GM12878 (cell line): Measurements from ENCODE around the gene PGAM2. TPM values are rescaled to one million over a fixed set of nuclear protein-coding genes. Genes with fewer than 3 reads are reported as not detected.

Source experiments
- BMI1 ChIP-seq: fragments of 450-650 bp; IDR thresholded peaks from 2 replicates; pipeline ENCODE4 v1.6.1; 2016; ENCODE audit warnings: mild to moderate bottlenecking, moderate library complexity, borderline replicate concordance
- CHD4 ChIP-seq: fragments of 200-600 bp; sonication (generic); IDR thresholded peaks from 2 replicates; pipeline ENCODE4 v1.6.1; 2016; ENCODE audit warnings: mild to moderate bottlenecking
- CREM ChIP-seq: IDR thresholded peaks from 2 replicates; pipeline ENCODE4 v1.6.1; 2014; ENCODE audit warnings: antibody characterized with exemption, low read depth
- EED ChIP-seq: sonication (generic); IDR thresholded peaks from 2 replicates; pipeline ENCODE4 v1.6.1; 2016; ENCODE audit warnings: antibody characterized with exemption, low read depth
- EGR1 ChIP-seq, 2 experiments: IDR thresholded peaks; 1 replicate in 1 of 2; 2 replicates in 1 of 2; pipeline ENCODE4 v1.6.1; 2011 to 2012; ENCODE audit warnings: low read depth in 2 of 2, low read length in 2 of 2, borderline replicate concordance in 1 of 2, mild to moderate bottlenecking in 1 of 2, moderate library complexity in 1 of 2
- FOXM1 ChIP-seq: IDR thresholded peaks from 2 replicates; pipeline ENCODE4 v1.6.1; 2012; ENCODE audit warnings: low read depth, mild to moderate bottlenecking, inconsistent platforms, low read length, moderate library complexity
- GATAD2B ChIP-seq: fragments of 450-650 bp; conservative IDR thresholded peaks from 2 replicates; pipeline ENCODE4 v1.6.1; 2017; ENCODE audit warnings: low read depth, mild to moderate bottlenecking, moderate library complexity
- IKZF1 ChIP-seq: fragments of 450-650 bp; conservative IDR thresholded peaks from 2 replicates; pipeline ENCODE4 v1.6.1; 2017; ENCODE audit warnings: antibody characterized with exemption, mild to moderate bottlenecking
- IKZF2 ChIP-seq, 2 experiments: fragments of 450-650 bp; IDR thresholded peaks; 2 replicates each; pipeline ENCODE4 v1.6.1; 2017; ENCODE audit warnings: mild to moderate bottlenecking in 2 of 2, moderate library complexity in 2 of 2
- MEF2B ChIP-seq: fragments of 450-650 bp; IDR thresholded peaks from 2 replicates; pipeline ENCODE4 v1.6.1; 2018; ENCODE audit warnings: mild to moderate bottlenecking, moderate library complexity; ENCODE audit not compliant: partially characterized antibody, poor library complexity, severe bottlenecking
- MTA2 ChIP-seq: fragments of 450-650 bp; IDR thresholded peaks from 2 replicates; pipeline ENCODE4 v1.6.1; 2016; ENCODE audit warnings: low read depth, mild to moderate bottlenecking, moderate library complexity
- MYC ChIP-seq: IDR thresholded peaks from 2 replicates; pipeline ENCODE4 v1.6.1; 2011; ENCODE audit warnings: mild to moderate bottlenecking, low read length, moderate library complexity, inconsistent platforms; ENCODE audit not compliant: insufficient read depth, insufficient replicate concordance, insufficient read length, severe bottlenecking
- NR2F1 ChIP-seq: fragments of 450-650 bp; conservative IDR thresholded peaks from 2 replicates; pipeline ENCODE4 v1.6.1; 2017; ENCODE audit warnings: mild to moderate bottlenecking
- NRF1 ChIP-seq: conservative IDR thresholded peaks from 2 replicates; pipeline ENCODE4 v1.6.1; 2011; ENCODE audit warnings: mild to moderate bottlenecking, low read depth, low read length, improper control_type of control experiment
- POU2F2 ChIP-seq: IDR thresholded peaks from 3 replicates; pipeline ENCODE4 v1.6.1; 2011; ENCODE audit warnings: low read depth, mild to moderate bottlenecking, low read length, borderline replicate concordance
- RUNX3 ChIP-seq: IDR thresholded peaks from 2 replicates; pipeline ENCODE4 v1.6.1; 2012; ENCODE audit warnings: low read length, inconsistent platforms
- SREBF1 ChIP-seq: IDR thresholded peaks from 2 replicates; pipeline ENCODE4 v1.6.1; 2012; ENCODE audit warnings: mild to moderate bottlenecking, low read length
- SREBF2 ChIP-seq: IDR thresholded peaks from 2 replicates; pipeline ENCODE4 v1.6.1; 2012; ENCODE audit warnings: mild to moderate bottlenecking, low read length
- TCF3 ChIP-seq: IDR thresholded peaks from 2 replicates; pipeline ENCODE4 v1.6.1; 2012; ENCODE audit warnings: low read depth, mild to moderate bottlenecking, low read length, borderline replicate concordance; ENCODE audit not compliant: insufficient read depth
- TCF7 ChIP-seq: IDR thresholded peaks from 2 replicates; pipeline ENCODE4 v1.6.1; 2014; ENCODE audit warnings: antibody characterized with exemption, borderline replicate concordance
- ZNF217 ChIP-seq: fragments of 450-650 bp; IDR thresholded peaks from 2 replicates; pipeline ENCODE4 v1.6.1; 2017; ENCODE audit warnings: antibody characterized with exemption, mild to moderate bottlenecking
- polyA plus RNA-seq, 11 experiments: library from polyadenylated mRNA; depleted of rRNA in 4 of 11; unstranded in 6 of 11; stranded (reverse) in 5 of 11; fragments of >200 nt; fragmentation: Nextera tagmentation in 4 of 11; fragmentation: Illumina TruSeq in 1 of 11; extraction: Ambion mirVana in 4 of 11; extraction: Trizol in 1 of 11; gene quantifications; 1 replicate in 1 of 11; 2 replicates in 10 of 11; pipeline versions ENCODE4 v1.2.1 to v1.2.3, GENCODE V29; 2011 to 2016; ENCODE audit warnings: inconsistent platforms in 2 of 11, missing spikeins in 2 of 11, low read depth in 1 of 11
- total RNA-seq, 4 experiments: library from RNA; depleted of rRNA in 3 of 4; stranded (reverse); fragments of >200 nt in 3 of 4; fragmentation: Illumina TruSeq in 1 of 4; extraction: Trizol in 1 of 4; gene quantifications; 2 replicates each; pipeline versions ENCODE4 v1.2.1 to v1.2.3, GENCODE V29; 2013 to 2021
- TF ChIP-seq, protein P1 (sequence below): fragments of 450-650 bp; IDR thresholded peaks from 2 replicates; pipeline ENCODE4 v1.6.1; 2017; ENCODE audit warnings: mild to moderate bottlenecking, moderate library complexity
- TF ChIP-seq, protein P2 (sequence below): IDR thresholded peaks from 2 replicates; pipeline ENCODE4 v1.6.1; 2012; ENCODE audit warnings: mild to moderate bottlenecking, low read depth, low read length

Gene PGAM2
- total and polyA plus RNA-seq, 10 of the 15 experiments (the other 5 are each of a cell fraction or from before 2014, with no cell fraction given): not detected

DNA sequence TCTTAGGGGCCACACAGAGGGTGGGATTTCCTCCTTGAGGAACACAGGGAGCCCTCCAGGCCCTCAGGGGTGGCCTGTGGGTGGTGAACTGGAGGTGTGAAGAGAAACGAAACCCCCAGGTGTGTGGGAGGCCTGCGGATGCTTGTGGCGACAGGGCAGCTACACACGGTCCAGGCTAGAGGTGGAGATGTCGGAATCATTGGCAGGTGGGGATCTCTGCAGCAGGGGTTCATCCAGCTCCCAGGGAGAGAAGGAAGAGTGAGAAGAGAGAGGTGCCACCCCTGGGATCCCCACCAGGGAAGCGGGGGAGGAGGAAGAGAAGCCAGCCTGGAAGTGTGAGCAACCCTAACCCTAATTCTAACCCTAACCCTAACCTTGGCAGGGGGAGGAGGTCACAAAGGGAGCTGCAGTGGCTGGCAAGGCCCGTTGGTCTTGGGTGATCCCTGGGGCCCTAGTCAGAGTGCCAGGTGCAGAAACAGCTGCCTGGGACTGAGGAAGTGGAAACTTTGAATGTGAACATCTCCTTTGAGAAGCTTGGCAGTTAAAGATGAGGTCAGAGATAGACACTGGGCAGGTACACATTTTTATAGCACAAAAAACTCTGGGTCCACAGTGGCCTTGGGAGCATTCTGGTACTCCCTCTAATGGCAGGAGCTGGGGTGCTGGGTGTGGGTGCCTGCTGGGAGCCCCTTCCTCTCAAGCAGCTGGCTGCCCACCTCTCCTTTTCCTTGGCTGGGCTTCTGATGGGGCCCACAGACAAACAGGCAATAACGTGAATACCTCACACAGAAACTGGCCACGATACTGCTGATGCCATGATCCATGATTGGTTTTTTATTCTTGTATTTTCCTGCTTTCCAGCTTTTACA lies 31.9 kb upstream of the PGAM2 start (continued):
- TF ChIP-seq SREBF2 (no peak), BMI1 (no peak), ZNF217 (0 out of 2 replicates have a peak, but pooled peaks have one; percentile 19), MYC (no peak), RUNX3 (peak; percentile 58), CREM (no peak), POU2F2 (no peak), TCF7 (no peak), IKZF1 (peak; percentile 75), CHD4 (no peak), MTA2 (peak; percentile 52), GATAD2B (no peak), FOXM1 (no peak), EED (no peak), IKZF2 (IDR thresholded peaks at IDR 0.05) (peak; percentile 47 to 69; a peak in 3 of 4 replicates), NRF1 (no peak), EGR1 (IDR thresholded peaks at IDR 0.05; ENCODE audit: borderline replicate concordance in 1 of 2, low read depth in 2 of 2, low read length in 2 of 2) (peak in 1 of 2 experiments; percentile 51; a peak in 1 of 3 replicates), NR2F1 (peak; percentile 85), MEF2B (peak; percentile 44), TCF3 (peak; percentile 76; the same call in 1 of the 2 replicates), SREBF1 (no peak)
- TF ChIP-seq, protein P1, sequence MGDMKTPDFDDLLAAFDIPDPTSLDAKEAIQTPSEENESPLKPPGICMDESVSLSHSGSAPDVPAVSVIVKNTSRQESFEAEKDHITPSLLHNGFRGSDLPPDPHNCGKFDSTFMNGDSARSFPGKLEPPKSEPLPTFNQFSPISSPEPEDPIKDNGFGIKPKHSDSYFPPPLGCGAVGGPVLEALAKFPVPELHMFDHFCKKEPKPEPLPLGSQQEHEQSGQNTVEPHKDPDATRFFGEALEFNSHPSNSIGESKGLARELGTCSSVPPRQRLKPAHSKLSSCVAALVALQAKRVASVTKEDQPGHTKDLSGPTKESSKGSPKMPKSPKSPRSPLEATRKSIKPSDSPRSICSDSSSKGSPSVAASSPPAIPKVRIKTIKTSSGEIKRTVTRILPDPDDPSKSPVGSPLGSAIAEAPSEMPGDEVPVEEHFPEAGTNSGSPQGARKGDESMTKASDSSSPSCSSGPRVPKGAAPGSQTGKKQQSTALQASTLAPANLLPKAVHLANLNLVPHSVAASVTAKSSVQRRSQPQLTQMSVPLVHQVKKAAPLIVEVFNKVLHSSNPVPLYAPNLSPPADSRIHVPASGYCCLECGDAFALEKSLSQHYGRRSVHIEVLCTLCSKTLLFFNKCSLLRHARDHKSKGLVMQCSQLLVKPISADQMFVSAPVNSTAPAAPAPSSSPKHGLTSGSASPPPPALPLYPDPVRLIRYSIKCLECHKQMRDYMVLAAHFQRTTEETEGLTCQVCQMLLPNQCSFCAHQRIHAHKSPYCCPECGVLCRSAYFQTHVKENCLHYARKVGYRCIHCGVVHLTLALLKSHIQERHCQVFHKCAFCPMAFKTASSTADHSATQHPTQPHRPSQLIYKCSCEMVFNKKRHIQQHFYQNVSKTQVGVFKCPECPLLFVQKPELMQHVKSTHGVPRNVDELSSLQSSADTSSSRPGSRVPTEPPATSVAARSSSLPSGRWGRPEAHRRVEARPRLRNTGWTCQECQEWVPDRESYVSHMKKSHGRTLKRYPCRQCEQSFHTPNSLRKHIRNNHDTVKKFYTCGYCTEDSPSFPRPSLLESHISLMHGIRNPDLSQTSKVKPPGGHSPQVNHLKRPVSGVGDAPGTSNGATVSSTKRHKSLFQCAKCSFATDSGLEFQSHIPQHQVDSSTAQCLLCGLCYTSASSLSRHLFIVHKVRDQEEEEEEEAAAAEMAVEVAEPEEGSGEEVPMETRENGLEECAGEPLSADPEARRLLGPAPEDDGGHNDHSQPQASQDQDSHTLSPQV: no peak
- TF ChIP-seq, protein P2, sequence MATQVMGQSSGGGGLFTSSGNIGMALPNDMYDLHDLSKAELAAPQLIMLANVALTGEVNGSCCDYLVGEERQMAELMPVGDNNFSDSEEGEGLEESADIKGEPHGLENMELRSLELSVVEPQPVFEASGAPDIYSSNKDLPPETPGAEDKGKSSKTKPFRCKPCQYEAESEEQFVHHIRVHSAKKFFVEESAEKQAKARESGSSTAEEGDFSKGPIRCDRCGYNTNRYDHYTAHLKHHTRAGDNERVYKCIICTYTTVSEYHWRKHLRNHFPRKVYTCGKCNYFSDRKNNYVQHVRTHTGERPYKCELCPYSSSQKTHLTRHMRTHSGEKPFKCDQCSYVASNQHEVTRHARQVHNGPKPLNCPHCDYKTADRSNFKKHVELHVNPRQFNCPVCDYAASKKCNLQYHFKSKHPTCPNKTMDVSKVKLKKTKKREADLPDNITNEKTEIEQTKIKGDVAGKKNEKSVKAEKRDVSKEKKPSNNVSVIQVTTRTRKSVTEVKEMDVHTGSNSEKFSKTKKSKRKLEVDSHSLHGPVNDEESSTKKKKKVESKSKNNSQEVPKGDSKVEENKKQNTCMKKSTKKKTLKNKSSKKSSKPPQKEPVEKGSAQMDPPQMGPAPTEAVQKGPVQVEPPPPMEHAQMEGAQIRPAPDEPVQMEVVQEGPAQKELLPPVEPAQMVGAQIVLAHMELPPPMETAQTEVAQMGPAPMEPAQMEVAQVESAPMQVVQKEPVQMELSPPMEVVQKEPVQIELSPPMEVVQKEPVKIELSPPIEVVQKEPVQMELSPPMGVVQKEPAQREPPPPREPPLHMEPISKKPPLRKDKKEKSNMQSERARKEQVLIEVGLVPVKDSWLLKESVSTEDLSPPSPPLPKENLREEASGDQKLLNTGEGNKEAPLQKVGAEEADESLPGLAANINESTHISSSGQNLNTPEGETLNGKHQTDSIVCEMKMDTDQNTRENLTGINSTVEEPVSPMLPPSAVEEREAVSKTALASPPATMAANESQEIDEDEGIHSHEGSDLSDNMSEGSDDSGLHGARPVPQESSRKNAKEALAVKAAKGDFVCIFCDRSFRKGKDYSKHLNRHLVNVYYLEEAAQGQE: no peak
